ENCODE data around the gene NAPA. TPM values are rescaled to one million over a fixed set of nuclear protein-coding genes. Genes with fewer than 3 reads are reported as not detected.

NAPA gene
- total RNA-seq = 10 to 100 TPM; 60.6 to 69.6 TPM
- polyA plus RNA-seq (ENCODE audit: insufficient read length in 2 of 2) = 100 to 1,000 TPM; 192 to 203 TPM
- long read RNA-seq, donor 1, transcript NAPA-201 (11 exons, 1,839 nt) = major isoform, 33 of 47 reads
- long read RNA-seq, donor 1, partial matches to known transcripts = 0 of 47 reads
- long read RNA-seq, donor 1, other reads (novel, unspliced or antisense) = 13 of 47 reads
- long read RNA-seq, donor 2, transcript NAPA-201 (11 exons, 1,839 nt) = major isoform, 19 of 21 reads
- long read RNA-seq, donor 2, partial matches to known transcripts = 0 of 21 reads
- long read RNA-seq, donor 2, other reads (novel, unspliced or antisense) = 0 of 21 reads
- long read RNA-seq, donor 3, transcript NAPA-201 (11 exons, 1,839 nt) = major isoform, 18 of 19 reads
- long read RNA-seq, donor 3, partial matches to known transcripts = 0 of 19 reads
- long read RNA-seq, donor 3, other reads (novel, unspliced or antisense) = 0 of 19 reads
- long read RNA-seq, donor 4, transcript NAPA-201 (11 exons, 1,839 nt) = major isoform, 23 of 24 reads
- long read RNA-seq, donor 4, partial matches to known transcripts = 0 of 24 reads
- long read RNA-seq, donor 4, other reads (novel, unspliced or antisense) = 0 of 24 reads

GRCh38 chr19:47514869-47515588, at the start of gene NAPA:
NAPA (minus strand) TSS chr19:47515063; CDS start chr19:47514940, 123 bp downstream.
- peak within 1 kb of the TSS; percentile 95 for H3K27ac ChIP-seq (ENCODE audit: low read depth, low read length)

GRCh38 chr19:47564081-47564480, 49.2 kb upstream of the NAPA start:
- H3K27me3 ChIP-seq (ENCODE audit: control insufficient read depth, insufficient read depth, low read length) = no peaks in the 10 kb centered on the region
- H3K27ac ChIP-seq (ENCODE audit: low read depth, low read length) = no peak overlapping the region
- no peaks in the 10 kb centered on the region for H3K36me3 ChIP-seq (ENCODE audit: control insufficient read depth, insufficient read depth, low read length)
- no peak overlapping the region for H3K4me3 ChIP-seq (ENCODE audit: low read depth, low read length)
- H3K4me1 ChIP-seq (ENCODE audit: control insufficient read depth, insufficient read depth, low read length) = no peaks in the 10 kb centered on the region
- WGBS (ENCODE audit: insufficient coverage) = 81% methylated on average over 2 of the region's 3 CpGs
- no peak for DNase-seq (ENCODE audit: low read depth in 4 of 6, low spot score in 6 of 6)
- H3K9me3 ChIP-seq (ENCODE audit: control insufficient read depth, insufficient read depth, low read length) = no peaks in the 10 kb centered on the region

More at GRCh38 chr19:47514869-47515588, at the start of gene NAPA:
- WGBS (ENCODE audit: insufficient coverage) = under 1% methylated on average over 78 of the region's 78 CpGs
- no peaks in the 10 kb centered on the region for H3K27me3 ChIP-seq (ENCODE audit: control insufficient read depth, insufficient read depth, low read length)
- DNase-seq (ENCODE audit: low read depth in 4 of 6, low spot score in 6 of 6) = peak; percentile 98 to 100 (median 100)
- peaks cover 54% of the 10 kb centered on the region for H3K4me1 ChIP-seq (ENCODE audit: control insufficient read depth, insufficient read depth, low read length)
- no peaks in the 10 kb centered on the region for H3K9me3 ChIP-seq (ENCODE audit: control insufficient read depth, insufficient read depth, low read length)
- H3K36me3 ChIP-seq (ENCODE audit: control insufficient read depth, insufficient read depth, low read length) = peaks cover 18% of the 10 kb centered on the region
- H3K4me3 ChIP-seq (ENCODE audit: low read depth, low read length) = peak within 1 kb of the TSS; percentile 100

GRCh38 chr19:47561440-47562057, 46.7 kb upstream of the NAPA start:
- Histone ChIP-seq H3K4me3 (ENCODE audit: low read depth, low read length) (no peak overlapping the region), H3K36me3 (ENCODE audit: control insufficient read depth, insufficient read depth, low read length) (no peaks in the 10 kb centered on the region), H3K9me3 (ENCODE audit: control insufficient read depth, insufficient read depth, low read length) (no peaks in the 10 kb centered on the region), H3K27me3 (ENCODE audit: control insufficient read depth, insufficient read depth, low read length) (no peaks in the 10 kb centered on the region), H3K4me1 (ENCODE audit: control insufficient read depth, insufficient read depth, low read length) (no peaks in the 10 kb centered on the region), H3K27ac (ENCODE audit: low read depth, low read length) (no peak overlapping the region)
- 100% methylated on average over 1 of the region's 7 CpGs for WGBS (ENCODE audit: insufficient coverage)
- DNase-seq (ENCODE audit: low read depth in 4 of 6, low spot score in 6 of 6) = no peak

GRCh38 chr19:47560999-47561398, 46.1 kb upstream of the NAPA start:
- H3K36me3 ChIP-seq (ENCODE audit: control insufficient read depth, insufficient read depth, low read length) = no peaks in the 10 kb centered on the region
- H3K27me3 ChIP-seq (ENCODE audit: control insufficient read depth, insufficient read depth, low read length) = no peaks in the 10 kb centered on the region
- no peak overlapping the region for H3K27ac ChIP-seq (ENCODE audit: low read depth, low read length)
- no peaks in the 10 kb centered on the region for H3K4me1 ChIP-seq (ENCODE audit: control insufficient read depth, insufficient read depth, low read length)
- H3K4me3 ChIP-seq (ENCODE audit: low read depth, low read length) = no peak overlapping the region
- WGBS (ENCODE audit: insufficient coverage) = 100% methylated on average over 1 of the region's 2 CpGs
- no peaks in the 10 kb centered on the region for H3K9me3 ChIP-seq (ENCODE audit: control insufficient read depth, insufficient read depth, low read length)
- no peak for DNase-seq (ENCODE audit: low read depth in 4 of 6, low spot score in 6 of 6)

GRCh38 chr19:47550129-47550528, 35.3 kb upstream of the NAPA start:
- DNase-seq (ENCODE audit: low read depth in 4 of 6, low spot score in 6 of 6) = no peak

GRCh38 chr19:47549261-47549862, 34.5 kb upstream of the NAPA start:
- peaks cover 8% of the 10 kb centered on the region for H3K36me3 ChIP-seq (ENCODE audit: control insufficient read depth, insufficient read depth, low read length)
- no peak for DNase-seq (ENCODE audit: low read depth in 4 of 6, low spot score in 6 of 6)
- peaks cover 16% of the 10 kb centered on the region for H3K4me1 ChIP-seq (ENCODE audit: control insufficient read depth, insufficient read depth, low read length)
- 86% methylated on average over 12 of the region's 13 CpGs for WGBS (ENCODE audit: insufficient coverage)
- H3K27ac ChIP-seq (ENCODE audit: low read depth, low read length) = no peak overlapping the region
- H3K4me3 ChIP-seq (ENCODE audit: low read depth, low read length) = no peak overlapping the region
- H3K27me3 ChIP-seq (ENCODE audit: control insufficient read depth, insufficient read depth, low read length) = peaks cover 16% of the 10 kb centered on the region
- no peaks in the 10 kb centered on the region for H3K9me3 ChIP-seq (ENCODE audit: control insufficient read depth, insufficient read depth, low read length)

More at GRCh38 chr19:47550129-47550528, 35.3 kb upstream of the NAPA start:
- 86% methylated on average over 4 of the region's 4 CpGs for WGBS (ENCODE audit: insufficient coverage)
- peaks cover 9% of the 10 kb centered on the region for H3K27me3 ChIP-seq (ENCODE audit: control insufficient read depth, insufficient read depth, low read length)
- H3K4me1 ChIP-seq (ENCODE audit: control insufficient read depth, insufficient read depth, low read length) = peaks cover 8% of the 10 kb centered on the region
- H3K4me3 ChIP-seq (ENCODE audit: low read depth, low read length) = no peak overlapping the region
- no peaks in the 10 kb centered on the region for H3K36me3 ChIP-seq (ENCODE audit: control insufficient read depth, insufficient read depth, low read length)
- H3K27ac ChIP-seq (ENCODE audit: low read depth, low read length) = no peak overlapping the region
- no peaks in the 10 kb centered on the region for H3K9me3 ChIP-seq (ENCODE audit: control insufficient read depth, insufficient read depth, low read length)

GRCh38 chr19:47547199-47547598, 32.3 kb upstream of the NAPA start:
- no peak for DNase-seq (ENCODE audit: low read depth in 4 of 6, low spot score in 6 of 6)
- WGBS (ENCODE audit: insufficient coverage) = 100% methylated on average over 1 of the region's 2 CpGs
- Histone ChIP-seq H3K4me3 (ENCODE audit: low read depth, low read length) (no peak overlapping the region), H3K27me3 (ENCODE audit: control insufficient read depth, insufficient read depth, low read length) (peaks cover 20% of the 10 kb centered on the region), H3K4me1 (ENCODE audit: control insufficient read depth, insufficient read depth, low read length) (peaks cover 16% of the 10 kb centered on the region), H3K36me3 (ENCODE audit: control insufficient read depth, insufficient read depth, low read length) (peaks cover 11% of the 10 kb centered on the region), H3K9me3 (ENCODE audit: control insufficient read depth, insufficient read depth, low read length) (no peaks in the 10 kb centered on the region), H3K27ac (ENCODE audit: low read depth, low read length) (no peak overlapping the region)

- Histone ChIP-seq H3K9me3 (ENCODE audit: control insufficient read depth, insufficient read depth, low read length) (no peaks in the 10 kb centered on the region), H3K27ac (ENCODE audit: low read depth, low read length) (no peak overlapping the region), H3K27me3 (ENCODE audit: control insufficient read depth, insufficient read depth, low read length) (peaks cover 20% of the 10 kb centered on the region), H3K4me1 (ENCODE audit: control insufficient read depth, insufficient read depth, low read length) (peaks cover 16% of the 10 kb centered on the region), H3K36me3 (ENCODE audit: control insufficient read depth, insufficient read depth, low read length) (peaks cover 11% of the 10 kb centered on the region), H3K4me3 (ENCODE audit: low read depth, low read length) (no peak overlapping the region)
- 25% methylated on average over 74 of the region's 75 CpGs for WGBS (ENCODE audit: insufficient coverage)
- DNase-seq (ENCODE audit: low read depth in 4 of 6, low spot score in 6 of 6) = peak in 1 of 6 donors; percentile 5
Measured at GRCh38 chr19:47545061-47545948, 30.4 kb upstream of the NAPA start.

Data from spinal cord (tissue), 10 donors.